H9 (cell line): ENCODE data around the gene MAEA. TPM values are rescaled to one million over a fixed set of nuclear protein-coding genes. Genes with fewer than 3 reads are reported as not detected.

ENCODE experiments used
- DNase-seq: peaks from one replicate; pipeline ENCODE4 v3.0.0-alpha.2; 2017
- H2AFZ ChIP-seq: one replicate; pipeline ENCODE4 v1.6.1; 2013; ENCODE audit warnings: mild to moderate bottlenecking, low read length, control low read depth, moderate library complexity
- H2AK5ac ChIP-seq: 2 replicates; pipeline ENCODE4 v1.6.1; 2013; ENCODE audit warnings: low read length, control low read depth, mixed read lengths; ENCODE audit not compliant: insufficient read length
- H2BK120ac ChIP-seq: one replicate; pipeline ENCODE4 v1.6.1; 2013; ENCODE audit warnings: low read depth, mild to moderate bottlenecking, low read length, control low read depth, inconsistent platforms; ENCODE audit not compliant: poor library complexity, severe bottlenecking
- H2BK12ac ChIP-seq: 2 replicates; pipeline ENCODE4 v1.6.1; 2013; ENCODE audit warnings: low read length, control low read depth, mixed read lengths, low read depth; ENCODE audit not compliant: insufficient read length
- H2BK15ac ChIP-seq: 2 replicates; pipeline ENCODE4 v1.6.1; 2013; ENCODE audit warnings: low read depth, low read length, control low read depth
- H2BK20ac ChIP-seq: one replicate; pipeline ENCODE4 v1.6.1; 2013; ENCODE audit warnings: low read depth, mild to moderate bottlenecking, low read length, control low read depth, inconsistent platforms; ENCODE audit not compliant: poor library complexity, severe bottlenecking
- H2BK5ac ChIP-seq: 2 replicates; pipeline ENCODE4 v1.6.1; 2013; ENCODE audit warnings: low read length, control low read depth, mixed read lengths; ENCODE audit not compliant: insufficient read length
- H3K14ac ChIP-seq: 2 replicates; pipeline ENCODE4 v1.6.1; 2013; ENCODE audit warnings: low read length, control low read depth; ENCODE audit not compliant: insufficient read depth
- H3K18ac ChIP-seq: 2 replicates; pipeline ENCODE4 v1.6.1; 2013; ENCODE audit warnings: low read depth, mild to moderate bottlenecking, mixed read lengths, low read length, control low read depth; ENCODE audit not compliant: insufficient read length
- H3K23ac ChIP-seq: 2 replicates; pipeline ENCODE4 v1.6.1; 2013; ENCODE audit warnings: low read length, control low read depth, mixed read lengths, low read depth; ENCODE audit not compliant: insufficient read length
- H3K23me2 ChIP-seq: 2 replicates; pipeline ENCODE4 v1.6.1; 2013; ENCODE audit warnings: low read depth, mild to moderate bottlenecking, mixed read lengths, low read length, control low read depth; ENCODE audit not compliant: insufficient read length, poor library complexity, severe bottlenecking
- H3K27ac ChIP-seq: 2 replicates; pipeline ENCODE4 v1.5.1; 2013; ENCODE audit warnings: low read length, control low read depth, mixed read lengths, low read depth; ENCODE audit not compliant: insufficient read length
- H3K27me3 ChIP-seq: 2 replicates; pipeline ENCODE4 v1.6.1; 2013; ENCODE audit warnings: low read length, control low read depth, inconsistent platforms; ENCODE audit not compliant: insufficient read depth
- H3K4ac ChIP-seq: 2 replicates; pipeline ENCODE4 v1.6.1; 2013; ENCODE audit warnings: low read depth, mild to moderate bottlenecking, control low read depth, inconsistent platforms, low read length, moderate library complexity
- H3K4me1 ChIP-seq: 2 replicates; pipeline ENCODE4 v1.6.1; 2013; ENCODE audit warnings: low read length, control low read depth, inconsistent platforms; ENCODE audit not compliant: insufficient read depth
- H3K4me2 ChIP-seq: 2 replicates; pipeline ENCODE4 v1.6.1; 2013; ENCODE audit warnings: low read length, control low read depth, mixed read lengths; ENCODE audit not compliant: insufficient read length, insufficient read depth
- H3K56ac ChIP-seq: 2 replicates; pipeline ENCODE4 v1.6.1; 2013; ENCODE audit warnings: low read depth, mild to moderate bottlenecking, mixed read lengths, low read length, control low read depth; ENCODE audit not compliant: insufficient read length
- H3K79me1 ChIP-seq: 2 replicates; pipeline ENCODE4 v1.6.1; 2013; ENCODE audit warnings: low read depth, mild to moderate bottlenecking, moderate library complexity, low read length, control low read depth, inconsistent platforms; ENCODE audit not compliant: insufficient read depth, poor library complexity, severe bottlenecking
- H3K79me2 ChIP-seq: 2 replicates; pipeline ENCODE4 v1.6.1; 2013; ENCODE audit warnings: low read length, control low read depth, inconsistent platforms; ENCODE audit not compliant: insufficient read depth
- H3K9ac ChIP-seq: 2 replicates; pipeline ENCODE4 v1.6.1; 2013; ENCODE audit warnings: low read length, control low read depth, mixed read lengths; ENCODE audit not compliant: insufficient read length; ENCODE audit errors: extremely low read depth
- H3K9me3 ChIP-seq: one replicate; pipeline ENCODE4 v1.6.1; 2013; ENCODE audit warnings: low read depth, low read length, inconsistent platforms; ENCODE audit not compliant: control insufficient read depth
- H3T11ph ChIP-seq: one replicate; pipeline ENCODE4 v1.6.1; 2013; ENCODE audit warnings: mild to moderate bottlenecking, low read length, control low read depth, inconsistent platforms
- H4K20me1 ChIP-seq: one replicate; pipeline ENCODE4 v1.6.1; 2013; ENCODE audit not compliant: control insufficient read depth, insufficient read length, insufficient read depth
- H4K5ac ChIP-seq: 2 replicates; pipeline ENCODE4 v1.6.1; 2013; ENCODE audit warnings: low read depth, mild to moderate bottlenecking, mixed read lengths, low read length, control low read depth; ENCODE audit not compliant: insufficient read length
- H4K8ac ChIP-seq: replicated peaks from 2 replicates; pipeline ENCODE4 v1.6.1; 2013; ENCODE audit warnings: low read length, control low read depth, mixed read lengths, low read depth; ENCODE audit not compliant: insufficient read length
- H4K91ac ChIP-seq: 2 replicates; pipeline ENCODE4 v1.6.1; 2013; ENCODE audit warnings: low read depth, mild to moderate bottlenecking, moderate library complexity, mixed read lengths, low read length, control low read depth; ENCODE audit not compliant: insufficient read length
- H3K27ac Mint-ChIP-seq, 3 experiments: 2 replicates in 2 of 3; 3 replicates in 1 of 3; pipeline ENCODE4 v1.8.0; 2020 to 2021; ENCODE audit warnings: mixed read lengths in 3 of 3, mild to moderate bottlenecking in 1 of 3, moderate library complexity in 1 of 3
- H3K27me3 Mint-ChIP-seq: 2 replicates; pipeline ENCODE4 v1.8.0; 2021; ENCODE audit warnings: low read depth, mild to moderate bottlenecking, moderate library complexity, mixed read lengths
- H3K36me3 Mint-ChIP-seq, 3 experiments: 2 replicates in 2 of 3; 3 replicates in 1 of 3; pipeline ENCODE4 v1.8.0; 2020 to 2021; ENCODE audit warnings: low read depth in 3 of 3, mixed read lengths in 3 of 3; ENCODE audit not compliant: insufficient read depth in 1 of 3
- H3K4me1 Mint-ChIP-seq, 2 experiments: 2 replicates each; pipeline ENCODE4 v1.8.0; 2020; ENCODE audit warnings: mixed read lengths in 2 of 2
- H3K4me3 Mint-ChIP-seq, 2 experiments: 2 replicates in 1 of 2; 3 replicates in 1 of 2; pipeline ENCODE4 v1.8.0; 2020 to 2021; ENCODE audit warnings: mild to moderate bottlenecking in 2 of 2, mixed read lengths in 2 of 2, moderate library complexity in 1 of 2
- H3K9me3 Mint-ChIP-seq, 2 experiments: 2 replicates in 1 of 2; 3 replicates in 1 of 2; pipeline ENCODE4 v1.8.0; 2020; ENCODE audit warnings: mild to moderate bottlenecking in 2 of 2, mixed read lengths in 2 of 2, moderate library complexity in 1 of 2
- WGBS: extraction: QIAGEN DNeasy Blood & Tissue Kit; methylation state at CpG from one replicate; pipeline ENCODE4 v1.1.7; 2013; ENCODE audit warnings: missing lambda C conversion rate, low lambda C conversion rate, mixed read lengths; ENCODE audit not compliant: insufficient read length; ENCODE audit errors: extremely low coverage; 5-methylcytosine and 5-hydroxymethylcytosine counted together
- total RNA-seq: library from RNA; stranded (reverse); gene quantifications from 2 replicates; pipeline ENCODE4 v1.2.1, GENCODE V29; 2021
- TF ChIP-seq, protein P1 (sequence below): fragments of 200-600 bp; sonication (generic); conservative IDR thresholded peaks from 3 replicates; pipeline ENCODE4 v1.8.0; 2021; ENCODE audit warnings: antibody characterized with exemption, mild to moderate bottlenecking

Gene MAEA
- total RNA-seq, 1 experiment from 2014 or later, result 85.6 TPM

DNA sequence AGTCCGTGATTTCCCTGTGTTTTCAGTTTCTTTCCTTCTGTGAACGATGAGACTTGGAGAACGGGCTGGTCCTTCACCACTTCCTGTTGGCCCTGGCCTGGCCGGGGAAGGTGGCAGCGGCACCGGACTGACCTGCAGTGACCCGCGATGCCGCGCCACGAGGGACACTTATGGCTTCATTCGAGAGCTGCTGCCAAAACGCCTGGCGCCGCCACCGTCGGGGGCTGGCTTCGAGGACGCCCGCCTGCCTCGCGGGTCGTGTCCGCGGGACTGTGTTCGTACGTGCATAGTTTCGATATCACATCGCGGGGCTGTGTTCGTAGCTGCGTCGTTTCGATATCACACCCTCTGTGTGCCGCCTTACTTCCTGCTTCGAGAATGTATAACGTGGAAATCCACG lies 49.8 kb downstream of the MAEA start:
- no peaks in the 10 kb centered on the region for H3K9me3 ChIP-seq
- H4K91ac ChIP-seq, result no peak overlapping the region
- DNase-seq, result no peak
- H3K23ac ChIP-seq, result no peak overlapping the region
- H3K4me2 ChIP-seq, result no peak overlapping the region
- H3T11ph ChIP-seq, result no peak overlapping the region
- no peaks in the 10 kb centered on the region for H3K79me2 ChIP-seq
- no peak overlapping the region for H3K4ac ChIP-seq
- no peaks in the 10 kb centered on the region for H3K27me3 ChIP-seq
- no peak overlapping the region for H2AK5ac ChIP-seq
- no peaks in the 10 kb centered on the region for H3K4me1 ChIP-seq
- H2AFZ ChIP-seq, result no peak overlapping the region
- H3K14ac ChIP-seq, result no peak overlapping the region
- H4K8ac ChIP-seq, result no peak overlapping the region
- H3K18ac ChIP-seq, result no peak overlapping the region
- no peaks in the 10 kb centered on the region for H3K23me2 ChIP-seq
- H2BK12ac ChIP-seq, result no peak overlapping the region
- no peak overlapping the region for H3K27ac ChIP-seq
- no peaks in the 10 kb centered on the region for H3K79me1 ChIP-seq
- no peak overlapping the region for H3K56ac ChIP-seq
- no peaks in the 10 kb centered on the region for H3K27me3 Mint-ChIP-seq
- H3K9me3 Mint-ChIP-seq, result 0 out of 5 replicates have a peak, but pooled peaks cover 0 to 4% of the 10 kb centered on the region in 2 experiments
- peaks cover 41 to 63% (median 60%) of the 10 kb centered on the region in 3 experiments for H3K36me3 Mint-ChIP-seq
- no peak overlapping the region for H3K4me3 Mint-ChIP-seq
- H3K27ac Mint-ChIP-seq, result no peak overlapping the region
- H4K5ac ChIP-seq, result no peak overlapping the region
- H2BK5ac ChIP-seq, result no peak overlapping the region
- H2BK20ac ChIP-seq, result no peak overlapping the region
- peaks cover 2% of the 10 kb centered on the region for H4K20me1 ChIP-seq
- H2BK120ac ChIP-seq, result no peak overlapping the region
- peaks cover under 1% of the 10 kb centered on the region in 2 experiments; a peak in 3 of 4 replicates for H3K4me1 Mint-ChIP-seq
- no peak overlapping the region for H2BK15ac ChIP-seq
- WGBS, result no CpG with 5 or more reads among the region's 38 CpGs
- TF ChIP-seq, protein P1, sequence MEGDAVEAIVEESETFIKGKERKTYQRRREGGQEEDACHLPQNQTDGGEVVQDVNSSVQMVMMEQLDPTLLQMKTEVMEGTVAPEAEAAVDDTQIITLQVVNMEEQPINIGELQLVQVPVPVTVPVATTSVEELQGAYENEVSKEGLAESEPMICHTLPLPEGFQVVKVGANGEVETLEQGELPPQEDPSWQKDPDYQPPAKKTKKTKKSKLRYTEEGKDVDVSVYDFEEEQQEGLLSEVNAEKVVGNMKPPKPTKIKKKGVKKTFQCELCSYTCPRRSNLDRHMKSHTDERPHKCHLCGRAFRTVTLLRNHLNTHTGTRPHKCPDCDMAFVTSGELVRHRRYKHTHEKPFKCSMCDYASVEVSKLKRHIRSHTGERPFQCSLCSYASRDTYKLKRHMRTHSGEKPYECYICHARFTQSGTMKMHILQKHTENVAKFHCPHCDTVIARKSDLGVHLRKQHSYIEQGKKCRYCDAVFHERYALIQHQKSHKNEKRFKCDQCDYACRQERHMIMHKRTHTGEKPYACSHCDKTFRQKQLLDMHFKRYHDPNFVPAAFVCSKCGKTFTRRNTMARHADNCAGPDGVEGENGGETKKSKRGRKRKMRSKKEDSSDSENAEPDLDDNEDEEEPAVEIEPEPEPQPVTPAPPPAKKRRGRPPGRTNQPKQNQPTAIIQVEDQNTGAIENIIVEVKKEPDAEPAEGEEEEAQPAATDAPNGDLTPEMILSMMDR, result no peak
- H3K9ac ChIP-seq, result no peak overlapping the region
